Heart left ventricle (tissue), 13 donors: Measurements from ENCODE around the gene MT2A.
A peak's percentile ranks its signal among the peaks of the same experiment; 100 is the strongest.

Experiments
- CTCF ChIP-seq, 12 donors: fragments of 200-600 bp; sonication (generic) in 4 of 12; IDR thresholded peaks; one replicate each; pipeline versions ENCODE4 v1.5.0 to v1.8.0; 2018 to 2022; ENCODE audit warnings: antibody characterized with exemption in 12 of 12, mild to moderate bottlenecking in 5 of 12
- POLR2A ChIP-seq, 2 donors: fragments of 450-650 bp; IDR thresholded peaks; one replicate each; pipeline ENCODE4 v1.6.1; 2017; ENCODE audit warnings: antibody characterized with exemption in 2 of 2, mild to moderate bottlenecking in 2 of 2, moderate library complexity in 2 of 2
- donor health status: ischemic (EF 13 %, LVEDD 7.1; RV severe dilation, severe dysfunction).
- donor health status: DM: no; HTN: yes; CAD: no.
- donor health status: DM: no; HTN: no; CAD: no.
- donor health status: ischemic (EF 25% LVEDD 6.9; RV normal size, moderate dysfunction).
- donor health status: ischemic (EF 25% LVEDD 5.7; RV mildly dilated, moderate dysfunction).
- donor health status: ischemic (EF 35%, LVEDD 5.7; RV mildly dilated, moderate dysfunction).
- donor health status: nonischemic (EF 11% LVEDD 7.7; RV severe dilation, severe dysfunction).
- donor health status: DM: yes; HTN: yes; CAD: no.
- donor health status: PGD.
- donor health status: ischemic (EF 29% LVEDD 5.4; RV normal size, mild dysfunction).
- donor health status: nonischemic (EF 23%, LVEDD 6.1; RV moderate dilation, normal function).

GRCh38 chr16:56576585-56577299, 31.6 kb upstream of the MT2A start:
- TF ChIP-seq POLR2A (IDR thresholded peaks at IDR 0.05) (no peak), CTCF (IDR thresholded peaks at IDR 0.05) (peak; percentile 51 to 82 (median 66))
